Limb (tissue), 2 donors: ENCODE measurements around the gene MRC2.
"Not testable (repeated sequence)": the region's sequence is repeated elsewhere in the genome, so short reads cannot be mapped to it uniquely, and the experiment has no call there.

Source experiments
- DNase-seq, 2 donors: peaks; one replicate each; pipeline ENCODE4 v3.0.0-alpha.2; 2016; ENCODE audit errors: extremely low spot score in 2 of 2

Gene MRC2

GRCh38 chr17:62676952-62677596 lies 49.6 kb downstream of the MRC2 start:
- no peak for DNase-seq

- DNase-seq, result no peak
Measured at GRCh38 chr17:62678214-62678919, 50.9 kb downstream of the MRC2 start.

DNA sequence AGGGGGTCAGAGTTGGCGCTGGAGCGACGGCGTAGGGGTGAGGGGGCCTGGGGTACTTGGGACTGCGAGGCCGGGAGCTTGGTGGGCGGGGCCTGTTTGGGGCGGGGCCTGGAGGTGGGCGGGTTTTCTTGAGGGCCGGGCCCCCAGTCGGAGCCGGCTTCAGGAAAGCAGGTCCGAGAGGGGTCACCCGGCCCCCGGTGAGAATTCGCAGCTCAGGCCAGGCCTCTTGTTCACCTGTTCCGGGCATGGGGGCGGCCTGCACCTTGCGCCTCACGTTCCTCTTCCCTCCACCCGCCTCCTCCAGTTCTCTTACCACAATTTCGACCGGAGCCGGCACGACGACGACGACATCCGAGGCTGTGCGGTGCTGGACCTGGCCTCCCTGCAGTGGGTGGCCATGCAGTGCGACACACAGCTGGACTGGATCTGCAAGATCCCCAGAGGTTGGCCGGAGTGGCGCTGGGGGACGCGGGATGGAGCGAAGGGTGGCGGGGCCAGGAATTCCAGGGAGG lies 52.5 kb downstream of the MRC2 start:
- no peak for DNase-seq

DNA sequence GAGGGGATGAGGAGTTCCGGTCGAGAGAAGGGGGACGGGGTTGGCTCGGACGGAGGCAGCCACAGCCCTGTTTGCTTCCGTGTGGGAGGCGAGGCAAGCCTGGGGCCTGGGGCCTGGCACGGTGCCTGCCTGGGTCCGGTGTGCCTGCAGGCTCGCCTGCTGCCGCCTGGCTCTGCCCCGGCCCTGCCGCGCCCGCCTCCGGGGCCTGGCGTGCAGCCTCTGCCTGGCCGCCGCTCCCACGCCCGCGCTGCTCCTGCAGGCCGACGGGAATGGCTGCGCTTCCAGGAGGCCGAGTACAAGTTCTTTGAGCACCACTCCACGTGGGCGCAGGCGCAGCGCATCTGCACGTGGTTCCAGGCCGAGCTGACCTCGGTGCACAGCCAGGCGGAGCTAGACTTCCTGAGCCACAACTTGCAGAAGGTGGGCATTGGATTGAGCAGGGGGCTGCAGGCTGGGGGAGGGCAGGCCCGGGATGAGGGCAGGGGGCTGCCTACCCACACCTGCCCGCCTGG lies 53.1 kb downstream of the MRC2 start:
- DNase-seq, result no peak

- no peak for DNase-seq
Measured at GRCh38 chr17:62681061-62681938, 53.8 kb downstream of the MRC2 start.

DNA sequence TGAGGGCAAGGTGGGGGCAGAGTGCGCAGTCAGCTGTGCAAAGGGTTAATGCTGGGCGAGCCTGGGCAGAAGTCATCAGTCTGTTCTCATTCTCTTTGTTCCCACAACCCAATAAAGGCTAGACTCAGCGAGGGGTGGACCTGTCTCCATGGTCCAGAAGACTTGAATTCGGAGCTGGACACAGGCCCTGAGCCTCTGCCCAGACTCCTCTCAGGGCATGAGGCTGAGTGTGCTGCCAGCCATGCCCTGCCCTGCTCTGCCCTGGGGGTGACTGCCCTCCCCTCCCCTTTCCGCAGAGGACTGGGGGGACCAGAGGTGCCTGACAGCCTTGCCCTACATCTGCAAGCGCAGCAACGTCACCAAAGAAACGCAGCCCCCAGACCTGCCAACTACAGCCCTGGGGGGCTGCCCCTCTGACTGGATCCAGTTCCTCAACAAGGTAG lies 54.5 kb downstream of the MRC2 start:
- DNase-seq, result no peak

GRCh38 chr17:62684179-62684578 lies 56.7 kb downstream of the MRC2 start:
- no peak for DNase-seq

GRCh38 chr17:62687997-62688396 lies 60.5 kb downstream of the MRC2 start:
- DNase-seq, result no peak

- DNase-seq, result peak in 1 of 2 donors; percentile 39
Measured at GRCh38 chr17:62688398-62689160, 61.1 kb downstream of the MRC2 start.

DNA sequence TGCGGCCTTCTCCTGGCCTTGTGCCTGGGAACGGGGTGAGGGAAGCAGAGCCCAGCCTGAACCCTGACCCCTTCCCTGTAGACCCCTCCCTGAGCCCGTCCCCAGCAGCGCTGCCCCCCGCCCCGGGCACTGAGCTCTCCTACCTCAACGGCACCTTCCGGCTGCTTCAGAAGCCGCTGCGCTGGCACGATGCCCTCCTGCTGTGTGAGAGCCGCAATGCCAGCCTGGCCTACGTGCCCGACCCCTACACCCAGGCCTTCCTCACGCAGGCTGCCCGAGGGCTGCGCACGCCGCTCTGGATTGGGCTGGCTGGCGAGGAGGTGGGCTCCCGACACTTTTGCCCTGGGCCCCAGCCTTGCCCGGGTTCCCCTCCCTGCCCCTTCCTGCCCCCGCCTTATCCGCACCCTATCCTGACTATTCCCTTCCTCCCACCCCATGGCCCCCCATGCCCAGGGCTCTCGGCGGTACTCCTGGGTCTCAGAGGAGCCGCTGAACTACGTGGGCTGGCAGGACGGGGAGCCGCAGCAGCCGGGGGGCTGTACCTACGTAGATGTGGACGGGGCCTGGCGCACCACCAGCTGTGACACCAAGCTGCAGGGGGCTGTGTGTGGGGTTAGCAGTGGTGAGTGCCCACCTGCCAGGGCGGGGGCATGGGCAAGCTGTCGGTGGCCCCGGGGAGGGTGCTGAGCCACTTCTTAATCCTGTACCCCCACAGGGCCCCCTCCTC lies 62.1 kb downstream of the MRC2 start:
- DNase-seq, result peak in 1 of 2 donors; percentile 28

DNA sequence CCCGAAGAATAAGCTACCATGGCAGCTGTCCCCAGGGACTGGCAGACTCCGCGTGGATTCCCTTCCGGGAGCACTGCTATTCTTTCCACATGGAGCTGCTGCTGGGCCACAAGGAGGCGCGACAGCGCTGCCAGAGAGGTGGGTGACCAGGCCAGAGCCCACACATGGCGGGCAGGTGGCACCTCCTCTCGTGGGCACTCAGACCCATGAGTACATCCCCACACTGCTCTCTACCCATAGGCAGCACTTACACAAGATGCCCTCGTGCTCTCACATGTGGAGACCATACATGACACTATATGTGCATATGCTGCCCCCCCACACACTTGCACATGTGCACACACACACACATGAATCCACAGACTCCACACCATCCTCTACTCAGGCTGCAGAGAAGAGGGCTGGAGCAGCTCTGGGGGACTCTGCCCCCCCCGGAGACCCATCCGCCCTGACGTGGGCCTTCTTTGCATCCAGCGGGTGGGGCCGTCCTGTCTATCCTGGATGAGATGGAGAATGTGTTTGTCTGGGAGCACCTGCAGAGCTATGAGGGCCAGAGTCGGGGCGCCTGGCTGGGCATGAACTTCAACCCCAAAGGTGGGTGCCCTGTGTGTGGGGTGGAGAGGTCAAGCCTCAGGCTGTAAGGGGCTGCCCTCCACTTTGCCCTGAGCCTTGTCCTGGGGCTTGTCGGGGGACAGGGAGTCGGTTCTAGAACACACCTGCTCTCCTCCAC lies 62.9 kb downstream of the MRC2 start:
- DNase-seq, result no peak

DNA sequence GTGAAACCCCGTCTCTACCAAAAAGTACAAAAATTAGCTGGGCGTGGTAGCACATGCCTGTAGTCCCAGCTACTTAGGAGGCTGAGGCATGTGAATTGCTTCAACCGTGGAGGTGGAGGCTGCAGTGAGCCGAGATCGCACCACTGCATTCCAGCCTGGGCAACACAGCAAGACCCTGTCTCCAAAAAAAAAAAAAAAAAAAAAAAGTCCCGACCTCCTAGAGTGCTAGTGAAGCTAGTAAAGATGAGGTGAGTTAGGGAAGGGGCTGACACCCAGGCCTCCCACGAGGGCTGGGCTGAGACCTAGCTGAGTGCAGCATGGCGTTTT lies 64.1 kb downstream of the MRC2 start:
- not testable (repeated sequence) for DNase-seq

- DNase-seq, result no peak
Measured at GRCh38 chr17:62692159-62692651, 64.7 kb downstream of the MRC2 start.

DNA sequence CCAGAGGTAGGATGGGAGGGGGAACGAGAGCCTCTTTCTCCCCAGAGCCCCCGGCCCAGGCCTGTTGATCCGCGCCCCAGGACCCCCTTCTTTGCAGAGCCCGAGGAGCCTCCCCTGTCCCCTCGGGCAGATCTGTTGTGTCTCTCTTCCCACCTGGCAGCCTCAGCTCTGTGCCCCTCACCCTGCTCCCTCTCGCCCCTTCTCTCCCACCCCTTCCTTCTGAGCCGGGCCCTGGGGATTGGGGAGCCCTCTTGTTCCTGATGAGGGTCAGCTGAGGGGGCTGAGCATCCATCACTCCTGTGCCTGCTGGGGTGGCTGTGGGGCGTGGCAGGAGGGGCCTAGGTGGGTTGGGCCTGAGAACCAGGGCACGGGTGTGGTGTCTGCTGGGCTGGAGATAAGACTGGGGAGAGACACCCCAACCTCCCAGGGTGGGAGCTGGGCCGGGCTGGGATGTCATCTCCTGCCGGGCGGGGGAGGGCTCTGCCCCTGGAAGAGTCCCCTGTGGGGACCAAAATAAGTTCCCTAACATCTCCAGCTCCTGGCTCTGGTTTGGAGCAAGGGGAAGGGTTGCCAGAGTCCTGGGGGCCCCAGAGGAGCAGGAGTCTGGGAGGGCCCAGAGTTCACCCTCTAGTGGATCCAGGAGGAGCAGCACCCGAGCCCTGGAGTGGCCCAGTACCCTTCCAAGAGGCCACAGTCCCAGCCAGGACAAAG lies 65.4 kb downstream of the MRC2 start:
- DNase-seq, result no peak

DNA sequence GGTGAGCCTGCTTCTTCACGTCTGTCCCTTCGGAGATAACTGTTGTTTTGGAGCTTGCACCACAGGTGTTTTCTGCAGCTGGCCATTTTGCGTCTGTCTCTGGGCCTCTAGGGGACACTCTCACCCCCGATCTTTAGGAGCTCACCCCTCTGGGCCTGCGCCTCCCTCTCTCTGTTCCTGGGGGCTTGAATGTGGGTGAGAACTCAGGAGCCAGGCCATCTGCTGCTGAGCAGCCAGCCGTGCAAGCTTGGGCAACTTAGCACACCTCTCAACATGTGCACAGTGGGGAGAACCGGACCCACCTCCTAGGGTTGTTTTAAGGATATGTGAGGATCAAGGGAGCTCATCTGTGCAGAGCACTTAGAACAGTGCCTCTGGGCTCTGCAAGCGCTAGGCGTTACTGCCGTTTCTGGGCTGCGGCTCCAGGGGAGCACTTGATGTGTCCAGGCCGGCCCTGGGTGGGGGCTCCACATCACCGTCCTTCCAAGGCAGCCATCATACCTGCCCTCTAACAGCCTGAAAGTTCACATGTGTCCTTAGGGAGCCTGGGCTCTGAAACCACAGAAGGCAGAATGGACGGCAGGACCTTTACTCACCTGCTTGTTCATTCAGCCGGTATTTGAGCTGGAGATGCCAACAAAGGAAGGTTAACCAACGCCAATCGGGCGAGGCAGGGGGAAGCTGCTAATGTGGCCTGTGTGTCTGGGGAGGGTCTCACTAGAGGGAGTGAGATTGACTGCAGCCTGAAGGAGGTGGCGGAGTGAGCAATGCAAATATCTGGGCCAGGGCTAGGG lies 66.3 kb downstream of the MRC2 start:
- no peak for DNase-seq

DNA sequence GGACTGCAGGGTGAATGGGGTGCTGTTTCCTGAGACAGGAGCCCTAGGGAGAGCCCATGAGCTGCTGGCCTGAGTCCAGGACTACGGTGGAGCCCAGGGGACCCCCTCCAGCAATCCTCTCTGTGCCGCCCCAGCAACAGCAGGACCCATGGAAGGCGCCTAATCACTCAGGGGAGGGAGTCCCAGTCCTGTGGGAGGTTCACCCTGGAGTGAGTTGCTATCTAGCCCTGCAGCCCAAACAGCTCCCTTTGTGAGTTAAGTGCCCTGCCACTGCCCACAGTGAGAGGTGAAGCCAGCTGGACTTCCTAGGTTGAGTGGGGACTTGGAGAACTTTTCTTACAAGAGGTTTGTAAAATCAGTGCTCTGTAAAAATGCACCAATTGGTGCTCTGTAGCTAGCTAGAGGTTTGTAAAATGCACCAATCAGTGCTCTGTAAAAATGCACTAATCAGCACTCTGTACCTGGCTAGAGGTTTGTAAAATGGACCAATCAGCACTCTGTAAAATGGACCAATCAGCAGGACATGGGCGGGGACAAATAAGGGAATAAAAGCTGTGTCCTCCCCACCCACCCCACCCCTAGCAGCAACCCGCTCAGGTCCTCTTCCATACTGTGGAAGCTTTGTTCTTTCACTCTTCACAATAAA lies 67.7 kb downstream of the MRC2 start:
- not testable (repeated sequence) for DNase-seq

DNA sequence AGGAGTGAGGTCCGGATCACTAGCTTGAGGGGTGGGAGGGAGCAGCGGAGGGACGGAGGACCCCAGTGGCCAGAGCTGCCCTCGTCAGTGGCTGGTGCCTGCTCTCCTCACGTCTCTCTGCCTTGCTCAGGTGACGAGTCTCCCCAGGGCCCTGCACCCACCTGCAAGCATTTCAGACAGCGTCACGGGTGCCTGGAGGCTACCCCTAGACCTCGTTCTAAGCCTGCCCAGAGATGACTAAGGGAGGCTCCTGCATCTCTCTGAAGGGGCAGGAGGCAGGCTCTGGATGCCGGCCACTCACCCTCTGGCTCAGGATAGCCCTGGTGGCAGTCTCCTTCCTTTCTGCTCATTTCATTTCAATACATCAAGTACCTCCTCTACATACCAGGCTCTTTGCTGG lies 68.8 kb downstream of the MRC2 start:
- no peak for DNase-seq
